ENCODE data around the gene SLC16A13. TPM values are rescaled to one million over a fixed set of nuclear protein-coding genes. Genes with fewer than 3 reads are reported as not detected.
"Not testable (repeated sequence)": the region's sequence is repeated elsewhere in the genome, so short reads cannot be mapped to it uniquely, and the experiment has no call there.

The SLC16A13 gene
- polyA plus RNA-seq, 5 donors, result 3.4 to 5.2 (median 4.2) TPM

DNA sequence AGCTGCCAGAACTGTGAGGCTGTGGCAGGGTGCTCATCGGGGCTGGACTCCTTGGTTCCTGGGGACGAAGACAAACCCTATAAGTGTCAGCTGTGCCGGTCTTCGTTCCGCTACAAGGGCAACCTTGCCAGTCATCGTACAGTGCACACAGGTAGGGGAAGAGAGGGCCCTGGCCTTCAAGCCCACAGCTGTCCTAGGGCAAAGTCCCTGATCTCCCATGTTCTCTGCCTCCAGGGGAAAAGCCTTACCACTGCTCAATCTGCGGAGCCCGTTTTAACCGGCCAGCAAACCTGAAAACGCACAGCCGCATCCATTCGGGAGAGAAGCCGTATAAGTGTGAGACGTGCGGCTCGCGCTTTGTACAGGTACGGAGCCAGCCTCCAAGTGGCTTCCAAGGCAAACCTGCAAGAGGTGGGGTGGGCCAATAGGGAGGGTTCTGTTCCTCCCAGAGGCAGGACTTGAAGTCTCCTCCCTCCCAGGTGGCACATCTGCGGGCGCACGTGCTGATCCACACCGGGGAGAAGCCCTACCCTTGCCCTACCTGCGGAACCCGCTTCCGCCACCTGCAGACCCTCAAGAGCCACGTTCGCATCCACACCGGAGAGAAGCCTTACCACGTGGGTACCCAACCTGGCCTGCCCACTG lies 9.2 kb upstream of the SLC16A13 start:
- no peak for DNase-seq

DNA sequence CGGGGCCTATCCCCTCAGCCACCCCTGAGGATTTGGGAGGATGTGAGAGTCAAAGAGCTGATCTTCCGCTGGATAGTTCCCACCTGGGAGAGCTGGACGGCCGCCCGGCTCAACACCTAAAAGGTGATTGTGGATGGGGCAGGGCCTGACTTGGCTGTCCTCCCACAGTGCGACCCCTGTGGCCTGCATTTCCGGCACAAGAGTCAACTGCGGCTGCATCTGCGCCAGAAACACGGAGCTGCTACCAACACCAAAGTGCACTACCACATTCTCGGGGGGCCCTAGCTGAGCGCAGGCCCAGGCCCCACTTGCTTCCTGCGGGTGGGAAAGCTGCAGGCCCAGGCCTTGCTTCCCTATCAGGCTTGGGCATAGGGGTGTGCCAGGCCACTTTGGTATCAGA lies 8.5 kb upstream of the SLC16A13 start:
- DNase-seq, result no peak

GRCh38 chr17:7029096-7029495 lies 6.7 kb upstream of the SLC16A13 start:
- no peak for DNase-seq

DNA sequence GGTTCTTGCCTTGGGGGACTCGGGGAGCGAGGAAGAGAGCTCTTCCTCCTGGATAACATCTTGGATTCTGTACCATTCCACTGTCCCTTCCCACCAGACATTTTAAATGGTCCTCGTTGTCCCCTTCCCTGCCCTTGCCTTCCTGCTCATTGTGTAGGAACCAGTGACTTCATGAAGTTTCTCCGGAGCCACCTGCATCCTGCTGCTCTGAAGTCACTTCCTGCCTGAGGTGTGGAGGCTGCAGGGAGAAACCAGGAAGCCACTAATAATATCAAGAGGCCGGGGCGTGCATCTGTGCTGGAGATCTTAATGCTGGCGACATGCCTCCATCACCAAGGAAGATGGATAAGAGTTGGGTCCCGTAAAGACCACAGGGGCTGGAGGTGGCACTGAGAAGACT lies 6.2 kb upstream of the SLC16A13 start:
- no peak for DNase-seq

- no peak for DNase-seq
Measured at GRCh38 chr17:7034955-7035590, 742 bp upstream of the SLC16A13 start.

DNA sequence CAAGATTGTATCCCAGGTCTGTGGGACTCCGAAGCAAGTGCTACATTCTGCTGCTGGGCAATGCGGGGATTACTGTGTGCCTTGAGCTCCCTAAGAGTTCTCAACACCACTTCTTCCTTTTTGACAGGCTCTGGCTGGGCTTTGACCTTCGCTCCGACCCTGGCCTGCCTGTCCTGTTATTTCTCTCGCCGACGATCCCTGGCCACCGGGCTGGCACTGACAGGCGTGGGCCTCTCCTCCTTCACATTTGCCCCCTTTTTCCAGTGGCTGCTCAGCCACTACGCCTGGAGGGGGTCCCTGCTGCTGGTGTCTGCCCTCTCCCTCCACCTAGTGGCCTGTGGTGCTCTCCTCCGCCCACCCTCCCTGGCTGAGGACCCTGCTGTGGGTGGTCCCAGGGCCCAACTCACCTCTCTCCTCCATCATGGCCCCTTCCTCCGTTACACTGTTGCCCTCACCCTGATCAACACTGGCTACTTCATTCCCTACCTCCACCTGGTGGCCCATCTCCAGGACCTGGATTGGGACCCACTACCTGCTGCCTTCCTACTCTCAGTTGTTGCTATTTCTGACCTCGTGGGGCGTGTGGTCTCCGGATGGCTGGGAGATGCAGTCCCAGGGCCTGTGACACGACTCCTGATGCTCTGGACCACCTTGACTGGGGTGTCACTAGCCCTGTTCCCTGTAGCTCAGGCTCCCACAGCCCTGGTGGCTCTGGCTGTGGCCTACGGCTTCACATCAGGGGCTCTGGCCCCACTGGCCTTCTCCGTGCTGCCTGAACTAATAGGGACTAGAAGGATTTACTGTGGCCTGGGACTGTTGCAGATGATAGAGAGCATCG lies 2.4 kb downstream of the SLC16A13 start:
- DNase-seq, result no peak

GRCh38 chr17:7039832-7040231 lies 4.0 kb downstream of the SLC16A13 start:
- no peak for DNase-seq

DNA sequence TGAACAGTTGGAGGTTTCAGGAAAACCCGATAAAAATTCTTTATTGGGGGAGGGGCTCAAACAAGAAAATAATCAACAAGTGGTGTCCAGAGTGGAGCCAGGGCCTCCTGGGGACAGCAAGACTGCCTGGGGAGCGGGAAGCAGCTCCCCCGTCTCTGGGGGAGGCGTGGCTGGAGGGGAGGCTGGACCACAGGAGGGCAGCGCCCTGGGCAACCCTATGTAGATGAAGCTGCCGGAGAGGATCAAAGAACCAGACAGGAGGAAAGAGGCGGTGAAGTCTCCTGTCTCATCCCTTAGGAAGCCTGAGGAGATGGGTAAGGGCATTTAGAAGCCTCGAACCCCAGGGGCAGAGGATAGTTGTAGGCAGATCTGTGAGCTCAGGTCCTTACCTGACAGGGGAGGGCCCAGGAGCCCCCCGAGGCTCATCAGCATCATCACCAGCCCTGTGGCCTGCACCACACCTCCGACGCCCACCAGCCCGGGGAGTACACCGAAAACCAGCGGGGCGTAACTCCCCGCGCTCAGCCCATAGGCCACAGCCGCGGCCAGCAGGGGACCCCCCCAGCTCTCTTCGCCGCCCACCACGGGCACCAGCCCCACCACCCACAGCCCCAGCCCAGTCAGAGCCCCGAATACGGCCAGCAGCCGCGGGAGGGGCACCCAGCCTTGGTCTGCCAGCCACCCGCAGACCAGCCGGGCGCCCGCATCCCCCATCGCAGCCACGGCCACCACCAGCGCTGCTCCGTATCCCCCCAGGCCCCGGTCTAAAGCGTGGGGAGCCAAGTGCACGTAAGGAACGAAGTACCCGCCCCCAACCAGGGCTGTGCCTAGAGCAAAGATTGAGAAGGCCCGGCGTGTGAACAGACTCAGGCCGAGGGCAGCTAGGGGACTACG lies 6.0 kb downstream of the SLC16A13 start:
- no peak for DNase-seq

- no peak for DNase-seq
Measured at GRCh38 chr17:7042501-7043181, 6.8 kb downstream of the SLC16A13 start.

- DNase-seq, result no peak
Measured at GRCh38 chr17:7043182-7043496, 7.3 kb downstream of the SLC16A13 start.

- no peak for DNase-seq
Measured at GRCh38 chr17:7043497-7044198, 7.8 kb downstream of the SLC16A13 start, which contains the start of gene SLC16A11. TSS of gene SLC16A11 (minus strand) at chr17:7044092. CDS start at chr17:7043513, 579 bp downstream.

DNA sequence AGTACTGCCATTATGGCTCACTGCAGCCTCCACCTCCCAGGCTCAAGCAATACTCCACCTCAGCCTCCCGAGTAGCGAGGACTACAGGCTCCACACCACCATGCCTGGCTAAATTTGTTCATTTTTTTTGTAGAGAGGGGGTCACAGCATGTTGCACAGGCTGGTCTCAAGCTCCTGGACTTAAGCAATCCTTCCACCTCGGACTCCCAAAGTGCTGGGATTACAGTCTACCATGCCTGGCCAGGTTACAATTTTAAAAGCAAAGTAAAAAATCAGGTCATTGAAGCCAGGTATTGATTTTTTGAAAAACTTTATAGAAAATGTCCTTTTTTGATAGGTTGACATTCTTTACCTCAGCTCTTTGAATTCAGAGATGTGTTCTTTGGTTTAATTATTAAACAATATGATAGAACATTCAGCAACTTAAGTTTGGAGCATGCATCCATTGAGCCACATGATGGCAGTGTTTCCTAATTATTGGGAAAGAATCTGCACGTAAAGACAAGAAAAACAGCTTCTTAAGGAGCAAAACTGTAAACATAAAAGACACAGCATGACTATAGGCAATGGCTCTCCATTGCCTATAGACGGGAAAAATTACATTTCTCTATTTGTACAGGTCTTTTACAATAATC lies 9.8 kb downstream of the SLC16A13 start:
- DNase-seq, result peak in 1 of 2 donors; percentile 72

- no peak for DNase-seq
Measured at GRCh38 chr17:7046127-7046724, 10.4 kb downstream of the SLC16A13 start.

DNA sequence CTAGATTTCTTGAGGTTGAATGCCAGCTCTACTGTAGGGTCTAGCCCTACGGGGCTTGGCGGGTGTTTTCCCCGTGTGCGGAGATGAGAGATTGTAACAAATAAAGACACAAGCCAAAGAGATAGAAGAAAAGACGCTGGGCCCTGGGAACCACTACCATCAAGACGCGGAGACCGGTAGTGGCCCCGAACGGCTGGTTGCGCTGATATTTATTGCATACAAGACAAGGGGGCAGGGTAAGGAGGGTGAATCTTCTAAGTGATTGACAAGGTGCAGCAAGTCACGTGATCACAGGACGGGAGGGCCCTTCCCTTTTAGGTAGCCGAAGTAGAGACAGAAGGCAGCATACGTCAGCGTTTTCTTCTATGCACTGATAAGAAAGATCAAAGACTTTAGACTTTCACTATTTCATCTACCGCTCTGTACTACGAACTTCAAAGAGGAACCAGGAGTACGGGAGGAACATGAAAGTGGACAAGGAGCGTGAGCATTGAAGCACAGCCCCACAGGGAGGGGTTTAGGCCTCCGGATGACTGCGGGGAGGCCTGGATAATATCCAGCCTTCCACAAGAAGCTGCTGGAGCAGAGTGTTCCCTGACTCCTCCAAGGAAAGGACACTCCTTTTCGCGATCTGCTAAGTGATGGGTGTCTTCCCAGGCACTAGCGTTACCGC lies 11.0 kb downstream of the SLC16A13 start:
- DNase-seq, result not testable (repeated sequence)

DNA sequence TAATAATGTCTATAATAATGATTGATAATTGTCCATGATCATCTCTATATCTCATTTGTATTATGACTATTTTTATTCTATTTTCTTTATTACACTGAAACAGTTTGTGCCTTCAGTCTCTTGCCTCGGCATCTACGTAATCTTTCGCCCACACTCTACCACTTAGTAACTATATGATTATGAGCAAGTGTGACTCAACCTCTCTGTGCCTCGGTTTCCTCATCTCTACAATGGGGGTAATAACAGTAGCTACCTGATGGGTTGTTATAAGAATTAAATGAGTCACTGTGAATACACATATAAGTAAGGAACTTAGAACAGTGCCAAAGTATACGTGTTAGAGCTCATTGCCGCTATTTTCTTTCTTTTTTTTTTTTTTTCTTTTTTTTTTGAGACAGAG lies 11.8 kb downstream of the SLC16A13 start:
- DNase-seq, result no peak

DNA sequence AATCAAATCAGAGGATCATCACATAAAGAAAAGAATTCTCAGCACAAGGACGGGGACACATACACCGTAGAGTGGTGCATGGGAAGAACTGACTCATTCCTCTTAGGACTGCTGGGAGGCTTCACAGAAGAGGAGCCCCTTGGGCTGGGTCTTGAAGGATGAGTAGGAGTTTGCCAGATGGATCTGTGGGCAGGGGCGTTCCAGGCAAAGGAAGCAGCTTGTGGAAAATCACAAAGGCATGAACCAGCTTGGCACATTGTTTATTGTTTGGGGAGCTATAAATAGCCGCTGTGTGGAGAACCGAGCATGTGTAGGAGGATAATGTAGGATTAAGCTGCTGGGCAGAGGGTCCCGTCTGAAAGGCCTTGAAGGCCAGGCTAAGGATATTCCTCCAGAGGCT lies 13.2 kb downstream of the SLC16A13 start:
- no peak for DNase-seq

DNA sequence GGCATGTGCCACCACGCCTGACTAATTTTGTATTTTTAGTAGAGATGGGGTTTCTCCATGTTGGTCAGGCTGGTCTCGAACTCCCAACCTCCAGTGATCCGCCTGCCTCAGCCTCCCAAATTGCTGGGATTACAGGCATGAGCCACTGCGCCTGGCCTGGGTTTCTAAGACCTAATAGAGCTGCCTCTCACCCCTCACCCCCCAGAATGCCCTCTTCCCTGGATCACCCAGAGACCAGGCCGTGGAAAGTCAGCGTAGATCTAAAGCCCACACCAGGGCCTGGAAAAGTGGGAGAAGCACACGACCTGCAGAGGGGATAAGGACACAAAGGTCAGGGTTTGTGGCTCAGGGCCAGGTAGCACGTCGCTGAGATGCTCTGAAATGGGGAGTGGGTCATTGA lies 14.8 kb downstream of the SLC16A13 start:
- DNase-seq, result not testable (repeated sequence)

DNA sequence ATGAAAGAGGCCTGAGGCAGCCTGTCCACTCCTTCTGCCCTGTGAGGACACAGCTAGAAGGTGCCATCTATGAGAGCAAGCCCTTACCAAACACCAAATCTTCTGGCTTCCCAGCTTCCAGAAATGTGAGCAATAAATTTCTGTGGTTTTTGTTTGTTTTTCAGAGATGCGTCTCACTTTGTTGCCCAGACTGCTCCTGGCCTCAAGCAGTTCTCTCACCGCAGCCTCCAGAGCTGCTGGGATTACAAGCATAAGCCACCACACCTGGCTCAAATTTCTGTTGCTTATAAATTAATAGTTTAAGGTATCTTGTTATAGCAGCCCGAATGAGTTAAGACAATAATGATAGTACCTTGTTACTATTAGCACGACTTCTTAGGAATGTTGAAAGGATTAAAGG lies 20.6 kb downstream of the SLC16A13 start:
- DNase-seq, result no peak

DNA sequence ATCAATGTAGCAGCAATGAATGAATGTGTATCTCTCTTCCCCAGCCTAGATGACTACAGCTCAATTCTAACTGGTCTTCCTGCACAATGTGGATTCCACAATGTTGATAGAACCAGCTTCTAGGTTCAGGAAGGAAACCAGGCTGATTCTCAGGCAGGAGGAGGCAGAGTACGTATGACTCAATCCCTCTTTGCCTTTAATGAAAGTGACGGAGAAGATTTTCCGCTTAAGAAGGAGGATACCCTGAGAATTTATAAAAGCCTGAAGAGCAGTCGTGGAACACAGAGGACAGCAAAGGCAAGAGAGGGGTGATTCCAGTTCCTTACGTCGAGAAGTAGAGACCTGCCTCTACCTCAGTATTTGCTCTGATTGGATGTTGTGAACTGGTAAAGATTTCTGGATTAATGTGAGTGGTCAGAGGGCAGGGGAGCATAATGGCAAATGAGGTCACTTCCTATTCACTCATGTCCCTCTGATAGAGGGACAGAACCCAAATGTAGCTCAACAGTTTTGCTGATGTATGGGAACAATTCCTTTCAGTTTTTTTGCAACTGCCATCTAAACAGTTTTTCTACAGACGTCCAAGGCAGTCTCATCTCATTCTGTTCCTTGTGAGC lies 23.1 kb downstream of the SLC16A13 start:
- DNase-seq, result no peak

Measured in right lung (tissue), 5 donors.